ENCODE measurements around the gene DAAM2.

The DAAM2 gene

DNA sequence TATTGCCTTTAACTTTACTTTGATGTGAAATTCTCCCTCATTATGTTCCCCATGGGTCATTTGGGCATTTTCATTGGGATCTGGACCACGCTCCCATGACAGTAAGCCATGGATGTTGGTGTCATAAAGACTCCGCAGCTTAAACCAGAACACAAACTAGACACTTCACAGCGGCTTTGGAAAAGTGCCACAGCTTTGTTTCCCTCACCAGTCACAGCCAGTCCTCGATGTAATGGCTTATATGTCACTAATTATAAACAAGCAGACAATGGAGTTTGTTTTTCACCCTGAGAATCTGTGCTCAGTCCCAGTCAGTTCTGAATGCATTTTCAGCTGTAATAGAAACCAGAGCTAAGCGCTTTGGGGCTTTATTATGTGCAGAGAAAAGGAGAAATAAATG is 23.2 kb upstream of the DAAM2 start:
- TF ChIP-seq, protein P1, sequence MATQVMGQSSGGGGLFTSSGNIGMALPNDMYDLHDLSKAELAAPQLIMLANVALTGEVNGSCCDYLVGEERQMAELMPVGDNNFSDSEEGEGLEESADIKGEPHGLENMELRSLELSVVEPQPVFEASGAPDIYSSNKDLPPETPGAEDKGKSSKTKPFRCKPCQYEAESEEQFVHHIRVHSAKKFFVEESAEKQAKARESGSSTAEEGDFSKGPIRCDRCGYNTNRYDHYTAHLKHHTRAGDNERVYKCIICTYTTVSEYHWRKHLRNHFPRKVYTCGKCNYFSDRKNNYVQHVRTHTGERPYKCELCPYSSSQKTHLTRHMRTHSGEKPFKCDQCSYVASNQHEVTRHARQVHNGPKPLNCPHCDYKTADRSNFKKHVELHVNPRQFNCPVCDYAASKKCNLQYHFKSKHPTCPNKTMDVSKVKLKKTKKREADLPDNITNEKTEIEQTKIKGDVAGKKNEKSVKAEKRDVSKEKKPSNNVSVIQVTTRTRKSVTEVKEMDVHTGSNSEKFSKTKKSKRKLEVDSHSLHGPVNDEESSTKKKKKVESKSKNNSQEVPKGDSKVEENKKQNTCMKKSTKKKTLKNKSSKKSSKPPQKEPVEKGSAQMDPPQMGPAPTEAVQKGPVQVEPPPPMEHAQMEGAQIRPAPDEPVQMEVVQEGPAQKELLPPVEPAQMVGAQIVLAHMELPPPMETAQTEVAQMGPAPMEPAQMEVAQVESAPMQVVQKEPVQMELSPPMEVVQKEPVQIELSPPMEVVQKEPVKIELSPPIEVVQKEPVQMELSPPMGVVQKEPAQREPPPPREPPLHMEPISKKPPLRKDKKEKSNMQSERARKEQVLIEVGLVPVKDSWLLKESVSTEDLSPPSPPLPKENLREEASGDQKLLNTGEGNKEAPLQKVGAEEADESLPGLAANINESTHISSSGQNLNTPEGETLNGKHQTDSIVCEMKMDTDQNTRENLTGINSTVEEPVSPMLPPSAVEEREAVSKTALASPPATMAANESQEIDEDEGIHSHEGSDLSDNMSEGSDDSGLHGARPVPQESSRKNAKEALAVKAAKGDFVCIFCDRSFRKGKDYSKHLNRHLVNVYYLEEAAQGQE (IDR thresholded peaks at IDR 0.05; ENCODE audit: low read depth) = no peak
- TF ChIP-seq CREB1 (IDR thresholded peaks at IDR 0.05; ENCODE audit: low read depth) = no peak
- TF ChIP-seq, protein P2, sequence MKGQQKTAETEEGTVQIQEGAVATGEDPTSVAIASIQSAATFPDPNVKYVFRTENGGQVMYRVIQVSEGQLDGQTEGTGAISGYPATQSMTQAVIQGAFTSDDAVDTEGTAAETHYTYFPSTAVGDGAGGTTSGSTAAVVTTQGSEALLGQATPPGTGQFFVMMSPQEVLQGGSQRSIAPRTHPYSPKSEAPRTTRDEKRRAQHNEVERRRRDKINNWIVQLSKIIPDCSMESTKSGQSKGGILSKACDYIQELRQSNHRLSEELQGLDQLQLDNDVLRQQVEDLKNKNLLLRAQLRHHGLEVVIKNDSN (IDR thresholded peaks at IDR 0.05) = no peak
- TF ChIP-seq NFIC (IDR thresholded peaks at IDR 0.05) = no peak
- TF ChIP-seq ZBTB7A (IDR thresholded peaks at IDR 0.05; ENCODE audit: low read depth) = no peak
- no peak for TF ChIP-seq EP300 (IDR thresholded peaks at IDR 0.05; ENCODE audit: borderline replicate concordance)
- TF ChIP-seq TCF12 (IDR thresholded peaks at IDR 0.05; ENCODE audit: low read depth) = no peak
- TF ChIP-seq TEAD4 (IDR thresholded peaks at IDR 0.05) = no peak
- TF ChIP-seq FOXM1 (IDR thresholded peaks at IDR 0.05; ENCODE audit: borderline replicate concordance, low read depth) = no peak
- TF ChIP-seq, protein P3, sequence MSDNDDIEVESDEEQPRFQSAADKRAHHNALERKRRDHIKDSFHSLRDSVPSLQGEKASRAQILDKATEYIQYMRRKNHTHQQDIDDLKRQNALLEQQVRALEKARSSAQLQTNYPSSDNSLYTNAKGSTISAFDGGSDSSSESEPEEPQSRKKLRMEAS (IDR thresholded peaks at IDR 0.05) = no peak
- TF ChIP-seq EGR1 (IDR thresholded peaks at IDR 0.05) = no peak
- TF ChIP-seq CEBPB (IDR thresholded peaks at IDR 0.05) = no peak

DNA sequence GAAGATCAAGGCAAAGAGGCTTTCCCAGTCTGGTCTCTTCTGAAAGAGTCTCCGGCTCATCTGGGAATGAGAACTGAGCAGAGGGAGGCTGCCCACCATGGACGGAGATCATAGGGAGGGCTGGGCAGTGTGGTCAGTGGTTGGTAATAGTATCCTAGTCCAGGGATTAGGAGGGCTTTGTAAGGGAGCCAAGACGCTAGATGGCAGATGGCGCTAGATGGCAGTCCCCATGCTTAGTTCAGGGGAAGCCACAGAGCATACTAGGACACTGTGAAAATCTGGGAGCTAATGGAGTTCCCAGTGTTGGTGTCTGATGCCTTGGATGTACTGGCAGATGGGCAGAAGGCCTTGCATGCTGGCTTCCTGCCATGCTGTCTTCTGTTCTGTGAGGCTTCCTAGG is 21.7 kb upstream of the DAAM2 start:
- TF ChIP-seq, protein P1 (IDR thresholded peaks at IDR 0.05; ENCODE audit: low read depth) = no peak
- no peak for TF ChIP-seq CEBPB (IDR thresholded peaks at IDR 0.05)
- TF ChIP-seq RAD21 (IDR thresholded peaks at IDR 0.05; ENCODE audit: low read depth) = no peak
- TF ChIP-seq, protein P2 (IDR thresholded peaks at IDR 0.05) = no peak
- no peak for TF ChIP-seq TAF1 (IDR thresholded peaks at IDR 0.05; ENCODE audit: low read depth)

DNA sequence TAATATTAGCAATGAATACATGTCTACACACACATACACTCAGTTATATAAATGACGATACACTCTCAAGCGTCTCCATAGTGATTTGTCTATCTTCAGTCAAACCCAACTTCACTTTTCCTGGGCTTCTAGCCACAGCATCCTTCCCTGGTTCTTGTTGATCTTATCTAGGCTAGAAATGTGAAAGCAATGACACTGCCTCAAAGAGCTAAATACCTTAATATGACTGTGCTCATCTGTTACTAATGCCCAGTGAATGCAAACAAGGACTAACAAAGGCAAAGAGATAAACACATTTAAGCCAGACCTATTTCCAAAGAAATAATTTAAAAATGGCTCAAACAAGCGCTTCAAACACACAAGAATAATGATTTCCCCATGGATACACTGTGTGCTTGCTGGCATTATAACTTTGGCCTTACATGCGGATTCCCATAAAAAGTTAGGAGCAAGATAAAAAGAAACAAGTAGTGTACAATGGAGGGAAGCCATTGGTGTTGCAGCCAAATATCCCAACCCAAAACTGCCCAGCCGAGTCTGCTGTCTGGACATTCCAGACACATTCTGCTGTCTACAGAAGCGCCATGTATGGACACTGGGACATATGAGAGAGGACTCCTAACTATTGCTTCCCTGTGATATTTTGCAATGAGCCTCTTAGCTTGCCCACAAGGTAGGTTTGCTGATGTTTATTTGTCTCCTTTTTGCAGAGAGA is 19.5 kb upstream of the DAAM2 start:
- TF ChIP-seq RAD21 (IDR thresholded peaks at IDR 0.05; ENCODE audit: low read depth) (no peak), TEAD4 (IDR thresholded peaks at IDR 0.05) (no peak), CREB1 (IDR thresholded peaks at IDR 0.05; ENCODE audit: low read depth) (no peak), FOXM1 (IDR thresholded peaks at IDR 0.05; ENCODE audit: borderline replicate concordance, low read depth) (no peak), ZBTB7A (IDR thresholded peaks at IDR 0.05; ENCODE audit: low read depth) (no peak), TAF1 (IDR thresholded peaks at IDR 0.05; ENCODE audit: low read depth) (no peak), EP300 (IDR thresholded peaks at IDR 0.05; ENCODE audit: borderline replicate concordance) (no peak), EGR1 (IDR thresholded peaks at IDR 0.05) (no peak), YY1 (IDR thresholded peaks at IDR 0.05; ENCODE audit: low read depth) (no peak), NFIC (IDR thresholded peaks at IDR 0.05) (no peak), TCF12 (IDR thresholded peaks at IDR 0.05; ENCODE audit: low read depth) (no peak)
- TF ChIP-seq, protein P1 (IDR thresholded peaks at IDR 0.05; ENCODE audit: low read depth) = no peak
- TF ChIP-seq, protein P3 (IDR thresholded peaks at IDR 0.05) = no peak
- TF ChIP-seq, protein P2 (IDR thresholded peaks at IDR 0.05) = no peak

DNA sequence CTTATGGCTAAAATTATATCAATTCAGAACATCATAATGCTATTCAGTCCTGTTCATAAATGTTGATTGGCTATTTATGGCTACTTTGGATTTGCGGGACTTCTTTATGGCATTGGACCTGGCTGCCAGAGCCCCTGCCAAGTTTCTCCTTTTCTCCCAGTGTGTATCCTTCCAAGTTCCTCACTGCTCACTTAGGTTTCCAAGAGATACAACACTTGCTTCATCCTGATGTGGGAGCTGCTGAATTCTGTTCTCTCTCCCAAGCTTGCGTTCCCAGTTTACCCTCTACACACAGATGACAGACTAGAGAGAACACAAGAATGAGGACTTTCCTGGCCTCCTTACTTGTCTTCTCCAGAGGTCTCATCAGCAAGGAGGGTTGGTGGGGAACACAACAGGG is 18.4 kb upstream of the DAAM2 start:
- no peak for TF ChIP-seq EGR1 (IDR thresholded peaks at IDR 0.05)
- TF ChIP-seq TEAD4 (IDR thresholded peaks at IDR 0.05) = no peak
- TF ChIP-seq, protein P3 (IDR thresholded peaks at IDR 0.05) = no peak
- no peak for TF ChIP-seq TCF12 (IDR thresholded peaks at IDR 0.05; ENCODE audit: low read depth)
- no peak for TF ChIP-seq EP300 (IDR thresholded peaks at IDR 0.05; ENCODE audit: borderline replicate concordance)
- no peak for TF ChIP-seq YY1 (IDR thresholded peaks at IDR 0.05; ENCODE audit: low read depth)
- no peak for TF ChIP-seq CREB1 (IDR thresholded peaks at IDR 0.05; ENCODE audit: low read depth)
